Sigmoid colon (tissue), 7 donors: ENCODE results near the gene ECE2. TPM values are rescaled to one million over a fixed set of nuclear protein-coding genes. Genes with fewer than 3 reads are reported as not detected.

Source experiments
- DNase-seq: peaks from one replicate; pipeline ENCODE4 v3.0.0-alpha.2; 2019
- H3K27ac ChIP-seq, 4 donors: fragments of 200-600 bp; sonication (generic); one replicate each; pipeline ENCODE4 v1.5.1; 2016 to 2019; ENCODE audit warnings: mild to moderate bottlenecking in 1 of 4
- H3K27me3 ChIP-seq, 3 donors: fragments of 200-600 bp; sonication (generic); one replicate each; pipeline ENCODE4 v1.5.1; 2019; ENCODE audit warnings: mild to moderate bottlenecking in 1 of 3
- H3K36me3 ChIP-seq, 4 donors: fragments of 200-600 bp; sonication (generic); one replicate each; pipeline ENCODE4 v1.5.1; 2016 to 2019
- H3K4me1 ChIP-seq, 4 donors: fragments of 200-600 bp; sonication (generic); one replicate each; pipeline ENCODE4 v1.5.1; 2017 to 2019
- H3K4me3 ChIP-seq, 4 donors: fragments of 200-600 bp; sonication (generic); one replicate each; pipeline ENCODE4 v1.5.1; 2017 to 2019; ENCODE audit warnings: mild to moderate bottlenecking in 2 of 4, moderate library complexity in 1 of 4
- H3K9me3 ChIP-seq, 4 donors: fragments of 200-600 bp in 3 of 4; sonication (generic) in 3 of 4; one replicate each; pipeline versions ENCODE4 v1.5.1 to v1.6.1; 2013 to 2019
- CTCF ChIP-seq, 4 experiments: fragments of 450-650 bp in 3 of 4; fragments of 200-600 bp in 1 of 4; IDR thresholded peaks; one replicate each; pipeline ENCODE4 v1.5.1; 2016 to 2019; ENCODE audit warnings: antibody characterized with exemption in 4 of 4, mild to moderate bottlenecking in 3 of 4, moderate library complexity in 2 of 4
- EP300 ChIP-seq, 4 donors: sonication (generic); formaldehyde crosslinking; IDR thresholded peaks; one replicate each; pipeline ENCODE4 v1.6.1; 2017; ENCODE audit warnings: antibody characterized with exemption in 4 of 4
- POLR2A ChIP-seq, 2 donors: fragments of 450-650 bp; IDR thresholded peaks; one replicate each; pipeline ENCODE4 v1.6.1; 2016; ENCODE audit warnings: antibody characterized with exemption in 2 of 2, mild to moderate bottlenecking in 2 of 2, moderate library complexity in 2 of 2
- POLR2AphosphoS5 ChIP-seq, 4 donors: sonication (generic); formaldehyde crosslinking; IDR thresholded peaks; one replicate each; pipeline ENCODE4 v1.6.1; 2017; ENCODE audit warnings: antibody characterized with exemption in 4 of 4
- WGBS, 2 donors: extraction: QIAGEN DNeasy Blood & Tissue Kit; methylation state at CpG; one replicate each; pipeline ENCODE4 v1.1.7; 2013; 5-methylcytosine and 5-hydroxymethylcytosine counted together
- intact Hi-C: fragments of 100-400 bp; cut with DNase I; formaldehyde crosslinking; loops from one replicate; pipeline ENCODE4 v1.15.1; 2023
- polyA plus RNA-seq, 3 donors: library from polyadenylated mRNA; stranded (reverse); fragments of 200-250 nt; gene quantifications; one replicate each; pipeline ENCODE4 v1.2.3, GENCODE V29; 2013
- total RNA-seq, 4 donors: library from RNA; depleted of rRNA; stranded (reverse); fragments of >200 nt; gene quantifications; one replicate each; pipeline ENCODE4 v1.1.0, GENCODE V29; 2016
- donor health status: healthy with polysubstance abuse.
- donor health status: Bipolar disorder and iron deficiency.
- donor health status: healthy.

The ECE2 gene
- total and polyA plus RNA-seq, 7 donors: 0.49 to 2.9 (median 1.1) TPM; not detected in 2

DNA sequence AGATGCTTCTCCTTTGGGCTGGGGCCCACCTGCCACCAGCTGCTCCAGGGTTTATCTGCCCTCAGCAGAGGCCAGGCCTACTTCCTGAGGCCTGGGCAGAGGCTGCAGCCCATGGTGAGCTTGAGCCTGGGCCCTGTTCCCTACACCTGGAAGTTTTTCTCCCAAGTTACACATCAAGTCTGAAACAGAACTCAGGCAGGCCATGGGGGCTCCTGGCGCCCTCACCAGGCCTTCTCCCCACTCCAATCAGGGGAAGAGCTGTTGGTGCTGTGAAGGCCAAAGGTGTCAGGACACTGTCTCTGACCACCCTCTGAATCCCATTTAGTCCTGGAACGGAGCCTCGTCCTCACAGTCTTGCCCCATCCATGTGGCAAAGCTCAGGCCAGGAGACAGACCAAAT, 39.2 kb upstream of the ECE2 start:
- intact Hi-C loops: no loop called here
- peaks cover 3 to 51% (median 26%) of the 10 kb centered on the region in 3 donors for H3K27me3 ChIP-seq
- no peaks in the 10 kb centered on the region for H3K9me3 ChIP-seq
- TF ChIP-seq POLR2AphosphoS5 (IDR thresholded peaks at IDR 0.05) (no peak), POLR2A (IDR thresholded peaks at IDR 0.05) (no peak), EP300 (IDR thresholded peaks at IDR 0.05) (no peak), CTCF (IDR thresholded peaks at IDR 0.05) (no peak)
- no peak overlapping the region for H3K27ac ChIP-seq
- H3K4me1 ChIP-seq: peaks cover 0 to 3% (median under 1%) of the 10 kb centered on the region in 4 donors
- WGBS, 2 donors: 89 to 95% methylated on average over 3 of the region's 3 CpGs
- H3K36me3 ChIP-seq: no peaks in the 10 kb centered on the region
- DNase-seq: no peak
- no peak overlapping the region for H3K4me3 ChIP-seq

GRCh38 chr3:184237211-184237610, 38.6 kb upstream of the ECE2 start:
- no peak for TF ChIP-seq POLR2A (IDR thresholded peaks at IDR 0.05)
- no peak for TF ChIP-seq POLR2AphosphoS5 (IDR thresholded peaks at IDR 0.05)
- TF ChIP-seq EP300 (IDR thresholded peaks at IDR 0.05): no peak
- TF ChIP-seq CTCF (IDR thresholded peaks at IDR 0.05): no peak
- Histone ChIP-seq H3K4me1 (peaks cover 0 to 5% (median 2%) of the 10 kb centered on the region in 4 donors), H3K36me3 (peaks cover 0 to 4% (median 0%) of the 10 kb centered on the region in 4 donors), H3K4me3 (no peak overlapping the region), H3K9me3 (no peaks in the 10 kb centered on the region), H3K27ac (no peak overlapping the region), H3K27me3 (peaks cover 0 to 46% (median 22%) of the 10 kb centered on the region in 3 donors)
- intact Hi-C loops: no loop called here
- DNase-seq: no peak
- 82 to 86% methylated on average over 7 of the region's 7 CpGs for WGBS, 2 donors

DNA sequence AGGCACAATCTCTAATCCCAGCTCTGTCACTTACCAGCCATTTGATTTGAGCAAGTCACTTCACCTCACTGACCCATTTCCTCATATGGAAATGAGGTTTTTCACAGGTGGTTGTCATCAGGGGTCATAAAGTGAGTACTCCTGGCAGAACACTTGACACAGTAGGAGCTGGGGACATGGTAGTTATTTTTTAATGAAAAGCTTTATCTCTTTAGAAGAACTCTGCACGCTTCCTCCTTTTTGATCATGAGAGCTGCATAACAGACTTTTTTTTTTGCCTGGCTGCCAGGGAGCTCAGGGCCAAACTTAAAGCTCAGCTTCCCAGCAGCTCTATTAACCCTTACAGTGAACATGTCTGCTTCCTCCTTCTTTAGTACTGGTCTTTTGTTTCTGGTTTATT, 38.0 kb upstream of the ECE2 start:
- Histone ChIP-seq H3K4me1 (peaks cover 0 to 5% (median 2%) of the 10 kb centered on the region in 4 donors), H3K27me3 (peaks cover 0 to 40% (median 22%) of the 10 kb centered on the region in 3 donors), H3K9me3 (no peaks in the 10 kb centered on the region), H3K27ac (no peak overlapping the region), H3K4me3 (no peak overlapping the region), H3K36me3 (peaks cover 0 to 10% (median under 1%) of the 10 kb centered on the region in 4 donors)
- intact Hi-C loops: no loop called here
- WGBS, 2 donors: 2 to 11% methylated on average over 1 of the region's 1 CpG
- no peak for TF ChIP-seq CTCF (IDR thresholded peaks at IDR 0.05)
- no peak for TF ChIP-seq POLR2A (IDR thresholded peaks at IDR 0.05)
- TF ChIP-seq EP300 (IDR thresholded peaks at IDR 0.05): no peak
- TF ChIP-seq POLR2AphosphoS5 (IDR thresholded peaks at IDR 0.05): no peak
- no peak for DNase-seq

GRCh38 chr3:184238246-184238818, 37.5 kb upstream of the ECE2 start:
- WGBS, 2 donors: 71 to 81% methylated on average over 13 of the region's 13 CpGs
- intact Hi-C loops: no loop called here
- Histone ChIP-seq H3K4me3 (no peak overlapping the region), H3K4me1 (peaks cover 0 to 5% (median 2%) of the 10 kb centered on the region in 4 donors), H3K9me3 (no peaks in the 10 kb centered on the region), H3K27me3 (peaks cover 0 to 34% (median 22%) of the 10 kb centered on the region in 3 donors), H3K36me3 (peaks cover 0 to 16% (median 4%) of the 10 kb centered on the region in 4 donors), H3K27ac (no peak overlapping the region)
- DNase-seq: no peak
- TF ChIP-seq EP300 (IDR thresholded peaks at IDR 0.05): no peak
- no peak for TF ChIP-seq POLR2A (IDR thresholded peaks at IDR 0.05)
- no peak for TF ChIP-seq CTCF (IDR thresholded peaks at IDR 0.05)
- TF ChIP-seq POLR2AphosphoS5 (IDR thresholded peaks at IDR 0.05): no peak
